GM18505 (cell line): ENCODE results near the gene RBM33.
A peak's percentile ranks its signal among the peaks of the same experiment; 100 is the strongest.

Experiments used
- ATAC-seq: cut with Tn5 transposase; IDR thresholded peaks from one replicate; pipeline ENCODE4 v1.9.1; 2021; ENCODE audit not compliant: unreplicated experiment
- POLR2A ChIP-seq: IDR thresholded peaks from 4 replicates; pipeline ENCODE4 v1.6.1; 2011; ENCODE audit warnings: borderline replicate concordance; ENCODE audit not compliant: insufficient read depth, insufficient read length; ENCODE audit errors: extremely low read depth

RBM33 gene

DNA sequence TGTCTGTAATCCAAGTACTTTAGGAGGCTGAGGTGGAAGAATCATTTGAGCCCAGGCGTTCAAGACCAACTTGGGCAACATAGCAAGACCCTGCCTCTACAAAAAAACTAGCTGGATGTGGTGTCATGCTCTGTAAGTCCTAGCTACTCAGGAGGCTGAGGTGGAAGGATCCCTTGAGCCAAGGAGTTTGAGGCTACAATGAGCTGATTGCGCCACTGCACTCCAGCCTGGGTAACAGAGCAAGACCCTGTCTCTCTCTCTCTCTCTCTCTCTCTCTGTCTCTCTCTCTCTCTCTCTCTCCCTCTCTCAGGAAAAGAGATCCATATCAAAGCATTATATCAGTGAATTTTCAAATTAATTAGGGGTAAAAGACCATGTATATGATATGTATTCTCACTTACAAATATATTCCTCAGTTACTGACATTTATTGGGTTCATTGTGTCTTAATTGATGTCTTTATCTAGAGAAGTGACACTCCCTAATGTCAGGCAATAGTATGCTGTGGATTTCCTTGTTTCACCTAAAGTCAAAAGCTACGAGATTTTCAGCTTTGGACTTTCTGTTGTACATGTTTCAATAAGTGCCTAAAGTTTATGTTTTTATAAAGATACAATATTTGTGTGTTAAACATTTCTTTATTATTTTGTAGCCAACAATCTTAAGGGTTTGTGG lies 91.1 kb downstream of the RBM33 start:
- no peak for TF ChIP-seq POLR2A
- no peak for ATAC-seq

- TF ChIP-seq POLR2A = no peak
- ATAC-seq = no peak
Observed at GRCh38 chr7:155737590-155737989, 93.1 kb downstream of the RBM33 start.

GRCh38 chr7:155738104-155738503 lies 93.6 kb downstream of the RBM33 start:
- ATAC-seq = no peak
- no peak for TF ChIP-seq POLR2A

- TF ChIP-seq POLR2A = no peak
- ATAC-seq = no peak
Observed at GRCh38 chr7:155738652-155739537, 94.4 kb downstream of the RBM33 start.

DNA sequence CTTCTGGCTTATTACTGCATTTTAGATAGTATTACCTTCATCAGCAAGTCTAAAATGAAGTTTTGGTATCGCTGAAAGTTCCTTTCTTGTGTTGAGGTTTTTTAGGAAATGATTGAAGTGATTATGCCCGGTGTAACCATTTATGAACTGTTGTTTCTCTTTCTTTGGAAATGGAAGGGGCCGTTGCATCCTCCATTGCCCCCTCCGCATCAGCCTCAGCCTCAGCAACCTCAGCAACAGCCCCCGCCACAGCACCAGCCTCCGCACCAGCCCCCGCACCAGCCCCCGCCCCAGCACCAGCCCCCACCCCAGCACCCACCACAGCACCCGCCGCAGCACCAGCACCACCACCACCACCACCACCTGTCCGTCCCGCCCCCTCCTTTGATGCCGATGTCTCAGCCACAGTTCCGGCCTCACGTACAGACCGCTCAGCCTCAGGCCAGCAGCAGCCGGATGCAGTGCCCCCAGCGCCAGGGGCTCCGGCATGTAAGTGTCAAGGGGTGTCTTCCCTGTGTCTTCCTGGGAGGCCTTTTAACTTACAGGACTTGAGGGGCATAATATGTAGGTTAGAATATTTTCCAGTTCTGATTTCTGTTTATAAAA lies 95.2 kb downstream of the RBM33 start:
- no peak for ATAC-seq
- no peak for TF ChIP-seq POLR2A

DNA sequence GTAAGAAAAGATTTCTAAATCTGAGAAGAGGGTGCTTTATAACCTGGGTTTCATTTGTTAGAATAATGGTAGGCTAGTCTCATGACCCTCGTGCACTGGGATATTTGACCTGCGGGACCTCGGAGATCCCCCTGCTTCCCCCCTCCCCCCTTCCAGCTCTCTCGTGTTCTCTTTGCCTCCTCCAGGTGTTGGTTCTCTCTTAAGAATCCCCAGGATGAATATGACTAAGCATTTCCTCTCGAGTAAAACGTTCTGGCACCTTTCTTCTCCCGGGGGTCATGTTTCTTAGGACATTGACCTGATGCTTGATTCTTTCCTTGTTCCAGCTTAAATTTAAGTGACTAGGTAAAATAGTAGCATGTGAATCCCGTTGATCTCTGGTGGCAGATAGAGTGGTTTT lies 96.6 kb downstream of the RBM33 start:
- no peak for TF ChIP-seq POLR2A
- ATAC-seq = no peak

- peak; percentile 33 for TF ChIP-seq POLR2A
- ATAC-seq = peak; percentile 56
Observed at GRCh38 chr7:155741805-155742204, 97.3 kb downstream of the RBM33 start.

GRCh38 chr7:155743177-155743576 lies 98.7 kb downstream of the RBM33 start:
- no peak for TF ChIP-seq POLR2A
- no peak for ATAC-seq

GRCh38 chr7:155744971-155745683 lies 100.7 kb downstream of the RBM33 start:
- TF ChIP-seq POLR2A = no peak
- ATAC-seq = no peak

GRCh38 chr7:155745737-155746136 lies 101.3 kb downstream of the RBM33 start:
- no peak for TF ChIP-seq POLR2A
- no peak for ATAC-seq

DNA sequence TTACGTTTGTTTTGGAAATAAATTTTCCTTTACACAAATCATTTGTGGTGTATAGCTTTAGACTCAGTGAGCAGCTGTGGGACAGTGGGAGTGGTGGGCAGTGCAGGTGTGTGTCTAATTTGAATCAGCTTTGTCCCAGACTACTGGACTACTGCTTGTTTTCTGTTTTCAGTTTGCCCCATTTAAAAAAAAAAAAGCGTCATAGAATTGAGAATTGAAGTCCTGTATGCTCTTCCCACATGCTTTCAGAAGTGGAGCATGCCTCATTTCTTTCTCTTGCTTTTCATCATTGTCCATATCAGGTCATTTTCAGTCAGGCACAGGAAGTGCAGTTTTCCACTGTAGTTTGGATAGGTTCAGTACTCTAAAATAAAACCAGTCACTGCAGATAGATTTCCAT lies 101.7 kb downstream of the RBM33 start:
- TF ChIP-seq POLR2A = no peak

DNA sequence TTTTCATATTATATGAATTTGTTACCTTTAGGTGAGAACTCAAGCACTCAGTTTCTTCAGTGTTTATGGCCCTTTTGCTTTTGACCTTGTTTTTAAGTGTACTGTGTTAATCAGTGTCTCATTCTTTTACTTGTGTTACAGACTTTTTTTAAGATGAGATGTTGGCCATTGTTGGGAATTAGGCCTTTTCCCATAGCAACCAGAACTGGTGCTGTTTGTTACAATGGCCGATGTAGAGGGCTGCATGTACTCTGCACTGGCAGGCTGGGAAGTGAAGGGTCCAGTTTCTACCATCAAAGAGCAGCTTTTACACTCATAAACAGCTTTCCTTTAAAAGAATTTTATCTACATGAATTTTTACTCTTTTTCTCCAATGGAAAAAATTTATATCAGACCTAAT lies 102.7 kb downstream of the RBM33 start:
- ATAC-seq = no peak
- TF ChIP-seq POLR2A = no peak

More for the DNA sequence above, 101.7 kb downstream of the RBM33 start:
- peak; percentile 39 for ATAC-seq

GRCh38 chr7:155749578-155749977 lies 105.1 kb downstream of the RBM33 start:
- TF ChIP-seq POLR2A = no peak
- ATAC-seq = no peak
